Stimulated activated CD8-positive, alpha-beta memory T cell treated with anti-CD3 and anti-CD28 coated beads, Interleukin-12 subunit alpha, Interleukin-12 subunit beta, amount 100 ng/mL, for 24 hours (primary cell): ENCODE results near the gene CERCAM.

Source experiments
- DNase-seq: peaks from one replicate; pipeline ENCODE4 v3.0.0-alpha.2; 2020; ENCODE audit errors: extremely low read depth

CERCAM gene

GRCh38 chr9:128420651-128421481 lies at the start of gene CERCAM:
CERCAM (plus strand) TSS chr9:128420857; CDS start chr9:128420878, 21 bp downstream.
- no peak for DNase-seq

GRCh38 chr9:128371630-128372117 lies 49.0 kb upstream of the CERCAM start:
- no peak for DNase-seq

GRCh38 chr9:128372188-128372641 lies 48.4 kb upstream of the CERCAM start:
- DNase-seq, result no peak

- DNase-seq, result no peak
Measured at GRCh38 chr9:128372784-128373183, 47.9 kb upstream of the CERCAM start.

- DNase-seq, result no peak
Measured at GRCh38 chr9:128374221-128374675, 46.4 kb upstream of the CERCAM start.

- DNase-seq, result no peak
Measured at GRCh38 chr9:128375865-128376264, 44.8 kb upstream of the CERCAM start.

- DNase-seq, result no peak
Measured at GRCh38 chr9:128382261-128382660, 38.4 kb upstream of the CERCAM start.

- no peak for DNase-seq
Measured at GRCh38 chr9:128383007-128383753, 37.5 kb upstream of the CERCAM start.

GRCh38 chr9:128383791-128384190 lies 36.9 kb upstream of the CERCAM start:
- no peak for DNase-seq

- DNase-seq, result no peak
Measured at GRCh38 chr9:128384801-128385495, 35.7 kb upstream of the CERCAM start.

GRCh38 chr9:128385496-128386460 lies 34.9 kb upstream of the CERCAM start:
- DNase-seq, result no peak

- DNase-seq, result no peak
Measured at GRCh38 chr9:128388150-128388549, 32.5 kb upstream of the CERCAM start.

- no peak for DNase-seq
Measured at GRCh38 chr9:128389395-128390149, 31.1 kb upstream of the CERCAM start.

GRCh38 chr9:128390150-128390812 lies 30.4 kb upstream of the CERCAM start:
- DNase-seq, result no peak

- DNase-seq, result no peak
Measured at GRCh38 chr9:128390813-128391711, 29.6 kb upstream of the CERCAM start.

GRCh38 chr9:128391956-128392301 lies 28.7 kb upstream of the CERCAM start:
- DNase-seq, result no peak

GRCh38 chr9:128392302-128393144 lies 28.1 kb upstream of the CERCAM start:
- DNase-seq, result no peak
